HG03457 (cell line): ENCODE results near the gene FBXO36.
A peak's percentile ranks its signal among the peaks of the same experiment; 100 is the strongest.
"Not testable (repeated sequence)": the region's sequence is repeated elsewhere in the genome, so short reads cannot be mapped to it uniquely, and the experiment has no call there.

Experiments
- ATAC-seq: cut with Tn5 transposase; IDR thresholded peaks from one replicate; pipeline ENCODE4 v1.9.1; 2021; ENCODE audit warnings: moderate number of reproducible peaks; ENCODE audit not compliant: unreplicated experiment

Gene FBXO36

DNA sequence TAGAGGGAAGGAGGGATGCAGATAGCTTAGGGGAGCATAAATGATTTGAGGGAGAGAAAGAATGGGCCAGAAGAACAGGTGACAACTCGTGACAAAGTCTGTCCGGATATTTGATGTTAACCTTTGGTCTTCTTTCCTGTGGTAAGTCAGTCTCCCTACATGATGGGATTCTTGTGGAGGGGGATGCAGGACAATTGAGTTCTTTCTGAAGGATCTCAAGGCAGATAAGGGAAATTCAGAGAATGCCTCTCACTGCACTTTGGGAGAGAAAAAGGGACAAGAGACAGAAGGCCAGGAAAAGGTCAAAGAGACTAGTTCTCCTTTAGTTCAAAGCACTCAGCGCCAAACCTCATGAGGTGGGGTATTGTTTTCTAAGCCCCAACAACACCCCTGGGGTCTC lies 34.2 kb downstream of the FBXO36 start:
- ATAC-seq: no peak

DNA sequence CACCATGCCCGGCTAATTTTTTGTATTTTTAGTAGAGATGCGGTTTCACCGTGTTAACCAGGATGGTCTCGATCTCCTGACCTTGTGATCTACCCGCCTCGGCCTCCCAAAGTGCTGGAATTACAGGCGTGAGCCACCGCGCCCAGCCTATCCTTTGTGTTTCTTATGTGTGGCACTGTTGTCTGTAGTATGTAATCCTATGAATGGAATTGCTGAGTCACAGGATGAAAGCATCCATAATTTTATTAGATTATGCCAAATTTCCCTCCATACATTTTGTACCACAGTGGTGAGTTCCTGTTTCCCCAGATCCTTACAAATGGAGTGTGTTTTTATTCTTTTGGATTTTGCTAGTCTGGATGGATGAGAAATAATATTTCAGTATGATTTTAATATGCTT lies 41.3 kb downstream of the FBXO36 start:
- not testable (repeated sequence) for ATAC-seq

DNA sequence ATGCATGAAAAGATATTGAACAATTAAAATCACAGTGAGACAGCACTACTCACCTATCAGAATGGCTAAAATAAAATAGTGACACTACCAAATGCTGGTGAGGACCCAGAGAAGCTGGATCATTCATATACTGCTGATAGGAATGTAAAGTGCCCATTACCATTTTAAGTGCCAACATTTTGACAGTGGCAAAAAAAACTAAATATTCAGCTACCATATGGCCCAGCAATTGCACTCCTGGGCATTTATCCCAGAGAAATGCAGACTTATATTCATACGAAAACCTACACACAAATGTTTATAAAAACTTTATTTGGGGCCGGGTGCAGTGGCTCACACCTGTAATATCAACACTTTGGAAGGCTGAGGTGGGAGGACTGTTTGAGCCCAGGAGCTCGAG lies 47.6 kb downstream of the FBXO36 start:
- no peak for ATAC-seq

DNA sequence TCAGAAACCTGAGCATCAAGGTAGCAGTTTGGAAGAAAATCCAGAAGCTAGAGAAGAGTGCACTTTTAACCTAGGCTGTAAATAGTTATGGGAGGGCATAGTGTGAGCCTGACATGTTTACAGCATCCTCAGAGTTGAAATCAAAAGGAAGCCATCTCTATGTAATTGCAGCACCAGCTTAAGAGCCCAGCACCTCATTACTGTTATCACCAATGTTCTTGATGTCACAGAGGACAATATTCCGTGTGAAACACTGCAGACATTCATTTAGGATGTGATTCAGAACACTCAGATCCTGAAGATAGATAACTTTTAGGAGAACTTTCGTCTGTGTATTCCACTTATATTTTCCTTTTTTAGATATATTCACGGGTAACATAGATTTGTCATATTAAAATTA lies 48.1 kb downstream of the FBXO36 start:
- ATAC-seq: no peak

DNA sequence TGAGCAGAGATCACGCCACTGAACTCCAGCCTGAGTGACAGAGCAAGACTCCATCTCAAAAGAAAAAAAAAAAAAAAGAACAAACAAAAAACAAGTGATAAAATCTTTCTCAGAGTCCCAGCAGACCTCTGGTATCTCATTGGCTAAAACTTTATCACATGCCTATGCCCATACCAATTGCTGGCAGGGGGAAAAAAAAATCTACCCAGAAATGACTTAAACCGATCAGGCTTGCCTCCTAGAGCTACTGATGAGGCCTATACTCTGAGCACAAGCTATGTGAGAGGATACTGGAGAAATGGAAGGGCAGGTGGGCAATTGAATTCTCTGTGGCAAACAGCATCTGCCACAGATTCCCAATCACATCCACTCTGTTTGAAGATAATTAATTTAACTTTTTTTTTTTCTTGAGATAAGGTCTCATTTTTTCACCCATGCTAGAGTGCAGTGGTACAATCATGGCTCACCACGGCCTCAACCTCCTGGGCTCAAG lies 49.0 kb downstream of the FBXO36 start:
- ATAC-seq: no peak

DNA sequence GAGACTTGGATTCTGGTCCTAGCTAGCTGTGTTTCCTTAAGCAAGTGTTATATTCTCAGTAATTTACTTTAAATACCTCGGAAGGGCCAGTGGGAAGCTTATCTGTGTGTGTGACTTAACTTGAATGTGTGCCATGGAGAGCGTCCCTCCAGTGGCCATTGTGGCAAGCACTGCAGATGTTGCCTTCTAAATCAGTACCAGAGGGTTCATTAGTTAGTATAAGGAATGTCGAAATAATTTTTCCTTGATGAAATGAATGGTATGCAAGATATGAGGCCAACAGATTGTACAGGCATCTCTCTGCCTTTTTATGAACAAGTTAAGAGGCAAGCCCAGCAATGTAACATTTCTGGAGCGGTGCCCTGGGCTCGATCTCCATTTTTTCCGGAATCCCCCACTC lies 52.0 kb downstream of the FBXO36 start:
- ATAC-seq: no peak

DNA sequence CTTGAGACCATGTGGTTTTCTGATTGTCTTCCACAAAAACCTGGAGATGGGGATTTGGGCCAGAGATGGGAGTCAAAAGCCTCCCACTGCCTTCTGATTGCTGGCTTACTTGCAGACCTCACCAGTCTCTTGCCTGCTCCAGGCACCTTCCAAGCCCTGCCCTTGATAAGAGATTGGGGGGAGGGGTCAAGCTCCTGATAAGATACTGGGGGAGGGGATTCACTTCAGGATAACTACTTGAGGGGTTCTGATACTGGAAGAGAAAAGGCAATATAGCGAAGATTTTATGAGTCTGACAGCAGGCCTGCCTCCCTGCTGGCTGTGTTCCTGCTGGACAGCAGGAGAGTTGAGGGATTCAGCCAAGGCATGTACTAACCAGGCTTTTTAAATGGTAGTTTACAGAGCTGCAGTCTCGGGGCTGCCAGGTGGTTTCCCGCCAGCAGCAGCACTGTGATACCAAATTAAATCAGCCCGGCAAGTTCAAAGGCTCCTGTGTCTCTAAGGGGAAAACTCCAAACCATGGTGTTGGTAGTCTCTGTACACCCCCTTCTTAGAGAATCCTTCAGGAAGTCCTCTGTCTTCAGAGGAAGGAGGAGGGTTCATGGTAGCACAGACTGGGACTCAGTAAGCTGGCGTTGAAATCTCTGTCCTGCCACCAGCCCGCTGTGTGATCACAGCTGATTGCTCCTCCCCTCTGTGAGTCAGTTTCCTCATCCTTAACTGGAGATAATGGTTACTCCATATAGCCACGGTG lies 58.3 kb downstream of the FBXO36 start:
- ATAC-seq: no peak

DNA sequence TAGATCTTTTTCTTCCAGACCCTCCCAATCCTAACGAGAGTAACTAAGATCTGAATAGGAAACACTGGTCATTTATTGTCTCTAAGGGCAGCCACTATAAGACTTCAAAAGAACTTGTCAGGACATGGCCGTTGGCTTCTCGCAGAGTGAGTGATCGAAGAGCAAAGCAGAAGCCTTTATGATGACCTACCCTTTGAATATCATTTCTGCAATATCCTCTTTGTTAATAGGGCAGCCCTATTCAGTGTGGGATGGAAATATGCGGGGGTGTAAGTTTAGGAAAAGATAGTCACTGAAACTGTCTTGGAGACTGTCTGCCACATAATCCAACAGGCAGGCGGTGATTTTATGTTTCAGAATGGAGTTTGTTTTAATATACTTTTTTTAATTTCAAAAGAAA lies 70.9 kb downstream of the FBXO36 start:
- no peak for ATAC-seq

DNA sequence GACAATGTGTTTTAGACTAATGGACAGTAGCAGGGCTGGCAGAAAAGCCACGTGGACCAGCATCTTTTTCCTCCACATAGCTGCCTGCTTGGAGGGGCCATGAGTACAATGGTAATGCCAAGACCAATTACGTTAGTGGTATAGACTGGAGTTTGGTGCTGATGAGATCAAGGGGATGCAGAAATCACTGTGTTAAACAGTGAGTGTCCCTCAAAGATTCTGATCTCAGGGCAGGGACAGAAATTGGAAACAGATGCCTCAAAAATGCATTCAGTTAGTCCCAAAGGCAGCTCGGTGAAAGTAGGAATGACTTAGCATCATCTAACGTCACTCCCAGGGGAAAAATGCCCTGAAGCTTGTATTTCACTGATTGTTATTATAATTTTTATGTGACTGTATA lies 74.0 kb downstream of the FBXO36 start:
- ATAC-seq: no peak

DNA sequence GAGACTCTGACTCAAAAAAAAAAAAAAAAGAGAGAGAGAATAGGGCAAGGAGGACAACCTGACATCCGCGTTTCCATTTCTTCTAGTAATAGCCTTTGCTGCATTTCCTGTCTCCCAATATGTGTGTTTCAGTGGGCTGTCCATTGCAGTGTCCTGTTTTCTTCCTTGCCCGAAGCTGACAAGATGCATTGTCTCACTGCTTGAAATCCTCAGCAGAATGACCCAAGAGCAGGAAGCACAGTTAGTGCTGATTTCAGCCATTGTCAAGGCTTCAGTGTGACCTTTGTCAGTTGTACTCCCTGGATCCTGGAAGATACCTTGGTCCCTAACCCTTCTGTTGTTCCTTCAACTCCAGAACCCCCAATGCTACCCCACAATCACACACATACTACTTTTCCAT lies 75.3 kb downstream of the FBXO36 start:
- ATAC-seq: no peak

DNA sequence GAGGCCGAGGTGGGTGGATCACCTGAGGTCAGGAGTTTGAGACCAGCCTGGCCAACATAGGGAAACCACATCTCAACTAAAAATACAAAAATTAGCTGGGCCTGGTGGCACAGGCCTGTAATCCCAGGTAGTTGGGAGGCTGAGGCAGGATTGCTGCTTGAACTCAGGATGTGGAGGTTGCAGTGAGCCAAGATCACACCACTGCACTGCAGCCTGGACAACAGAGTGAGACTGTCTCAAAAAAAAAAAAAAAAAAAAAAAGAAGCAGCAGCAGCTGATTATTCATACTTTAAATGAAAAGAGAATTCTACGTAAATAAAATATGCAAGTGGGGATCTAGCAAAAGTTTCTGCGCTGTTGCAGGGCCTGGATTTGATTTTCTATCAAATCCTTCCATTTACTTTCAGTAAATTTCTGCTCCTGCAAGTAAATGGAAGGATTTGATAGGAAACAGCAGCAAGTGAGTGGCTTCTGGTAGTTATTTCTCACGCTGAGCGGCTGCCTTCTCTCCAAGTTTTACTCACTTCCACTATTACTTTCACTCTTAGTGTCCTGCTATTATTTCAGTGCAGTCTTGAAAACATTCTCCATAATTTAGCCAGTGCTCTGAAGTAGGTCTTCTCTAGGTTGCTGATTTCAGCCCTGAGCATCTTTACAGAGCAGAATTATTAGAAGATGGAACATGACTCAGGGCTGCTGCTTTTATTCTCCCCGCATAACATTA lies 78.0 kb downstream of the FBXO36 start:
- peak; percentile 88 for ATAC-seq

DNA sequence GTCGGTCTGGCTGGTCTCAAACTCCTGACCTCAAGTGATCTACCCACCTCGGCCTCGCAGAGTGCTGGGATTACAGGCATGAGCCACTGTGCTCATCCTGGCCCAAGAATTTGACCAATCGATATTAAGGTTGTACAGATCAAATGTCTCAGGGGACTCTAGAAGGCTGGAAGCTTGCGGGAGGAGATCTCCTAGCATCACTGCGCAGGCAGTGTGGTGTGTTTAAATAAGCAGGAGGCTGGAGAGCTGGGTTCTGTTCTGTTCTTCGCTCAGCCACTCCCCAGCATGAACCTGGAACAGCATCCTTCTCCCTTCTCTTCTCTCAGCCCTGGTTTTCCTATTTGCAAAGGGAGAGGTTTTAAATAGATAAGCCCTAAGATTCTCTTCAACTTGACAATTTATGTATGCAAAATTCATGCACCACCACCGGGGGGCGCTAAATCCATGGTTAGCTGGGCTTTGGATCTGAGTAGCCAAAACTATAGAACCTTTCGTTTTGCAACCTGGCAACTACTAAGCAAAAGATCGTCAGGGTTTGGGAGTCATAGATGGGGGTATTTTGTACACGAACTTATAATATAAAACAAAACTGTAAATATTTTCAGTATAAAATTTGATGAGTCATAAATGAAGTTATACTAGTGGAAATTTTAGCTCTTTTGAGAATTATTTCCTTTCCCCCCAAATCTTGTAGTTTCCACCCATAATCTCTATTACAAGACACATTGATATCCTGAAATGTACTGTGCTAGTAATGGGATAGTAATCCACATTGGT lies 85.8 kb downstream of the FBXO36 start:
- ATAC-seq: no peak

DNA sequence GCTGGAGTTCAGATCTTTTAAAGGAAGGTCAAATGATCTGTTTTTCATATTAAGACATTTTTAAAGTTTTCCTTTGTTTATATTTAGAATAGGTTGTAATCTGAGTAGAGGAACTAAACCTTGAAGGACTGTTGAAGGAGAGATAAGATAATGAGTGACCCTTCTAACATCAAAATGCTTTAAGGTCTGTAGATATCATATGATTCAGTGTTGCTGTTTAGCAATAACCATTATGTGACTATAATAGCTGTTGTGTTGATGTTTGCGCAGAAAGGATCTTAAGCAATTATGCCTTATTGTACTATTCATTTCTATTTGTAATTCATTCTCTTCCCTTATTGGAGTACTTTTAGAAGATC lies 86.4 kb downstream of the FBXO36 start:
- ATAC-seq: no peak

DNA sequence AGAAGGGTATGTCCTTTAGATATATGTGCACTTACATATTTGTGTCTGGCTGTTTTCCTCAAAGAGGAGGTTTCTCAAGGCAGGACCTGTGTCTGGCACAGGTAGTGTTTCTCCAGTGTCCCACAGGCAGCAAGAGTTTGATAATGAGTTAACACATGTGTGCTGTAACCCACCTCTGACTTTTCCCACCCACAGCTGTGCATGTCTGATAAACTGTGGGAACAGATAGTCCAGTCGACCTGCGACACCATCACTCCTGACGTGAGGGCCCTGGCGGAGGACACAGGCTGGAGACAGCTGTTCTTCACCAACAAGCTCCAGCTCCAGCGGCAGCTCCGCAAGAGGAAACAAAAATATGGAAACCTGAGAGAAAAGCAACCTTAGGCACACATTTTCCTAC lies 88.2 kb downstream of the FBXO36 start:
- ATAC-seq: no peak

DNA sequence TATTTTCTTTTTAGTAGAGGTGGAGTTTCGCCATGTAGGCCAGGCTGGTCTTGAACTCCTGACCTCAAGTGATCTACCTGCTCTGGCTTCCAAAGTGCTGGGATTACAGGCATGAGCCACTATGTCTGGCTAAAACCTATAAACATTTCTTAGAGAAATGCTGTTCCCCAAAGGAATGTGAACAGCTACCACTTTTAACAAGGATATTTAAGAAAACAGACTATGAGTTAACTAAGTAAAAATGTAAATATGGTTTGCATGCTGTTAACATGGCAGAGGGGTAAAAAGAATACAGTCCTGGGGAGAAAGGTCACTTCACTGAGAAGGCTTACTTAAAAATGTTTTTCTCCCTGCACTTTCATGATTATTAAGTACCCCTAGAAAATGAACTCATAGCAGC lies 89.3 kb downstream of the FBXO36 start:
- no peak for ATAC-seq

DNA sequence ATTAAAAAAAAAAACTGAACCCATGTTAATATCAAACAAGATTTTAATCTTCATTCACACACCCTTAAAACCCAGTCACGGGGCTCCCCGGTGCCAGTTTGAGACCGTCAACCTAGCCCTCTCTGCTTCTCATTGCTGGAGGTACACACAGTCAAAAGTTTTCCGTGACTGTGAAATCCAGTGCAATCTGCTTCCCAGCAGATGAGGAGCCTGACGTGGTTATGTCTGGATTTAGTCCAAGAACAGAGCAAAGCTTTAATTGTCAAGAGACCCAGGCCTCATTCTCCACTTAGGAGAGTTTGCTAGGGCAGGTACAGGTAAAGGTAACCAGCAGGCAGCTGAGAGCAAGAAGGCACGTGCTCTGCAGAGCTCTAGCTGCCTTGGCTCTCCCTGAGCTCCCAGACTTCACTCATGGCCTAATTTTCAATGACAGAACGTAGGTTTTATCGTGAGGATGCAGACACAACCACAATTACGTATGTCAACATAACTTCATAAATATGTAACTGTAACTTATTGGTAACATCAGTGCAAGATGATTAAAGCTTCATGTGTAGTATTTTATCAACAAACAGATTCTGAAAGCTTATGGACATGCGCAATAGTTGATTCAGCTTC lies 90.1 kb downstream of the FBXO36 start:
- no peak for ATAC-seq

DNA sequence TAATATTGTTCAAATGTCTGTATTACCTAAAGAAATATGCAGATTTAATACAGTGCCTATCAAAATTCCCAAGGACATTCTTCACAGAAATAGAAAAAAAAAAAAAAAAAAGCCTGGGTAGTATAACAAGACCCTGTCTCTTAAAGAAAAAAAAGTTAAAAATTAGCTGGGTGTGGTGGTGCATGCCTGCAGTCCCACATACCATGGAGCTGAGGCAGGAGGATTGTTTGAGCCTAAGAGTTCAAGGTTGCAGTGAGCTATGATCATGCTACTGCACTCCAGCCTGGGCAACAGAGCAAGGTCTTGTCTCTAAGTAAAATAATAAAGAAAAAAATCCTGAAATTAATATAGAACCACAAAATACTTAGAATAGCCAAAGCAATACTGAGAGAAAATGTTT lies 94.5 kb downstream of the FBXO36 start:
- ATAC-seq: no peak

DNA sequence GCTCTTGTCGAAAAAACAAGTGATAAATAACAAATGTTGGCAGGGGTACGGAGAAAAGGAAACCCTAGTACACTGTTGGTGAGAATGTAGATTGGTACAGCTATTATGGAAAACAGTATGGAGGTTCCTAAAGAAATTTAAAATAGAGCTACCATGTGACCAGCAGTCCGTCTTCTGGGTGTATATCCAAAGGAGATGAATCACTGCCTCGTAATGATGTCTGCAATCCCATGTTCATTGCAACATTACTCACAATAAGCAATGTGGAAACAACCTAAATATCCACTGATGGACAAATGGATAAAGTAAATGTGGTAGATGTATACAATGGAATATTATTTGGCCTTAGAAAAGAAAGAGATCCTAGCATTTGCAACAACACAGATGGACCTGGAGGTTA lies 95.8 kb downstream of the FBXO36 start:
- no peak for ATAC-seq

DNA sequence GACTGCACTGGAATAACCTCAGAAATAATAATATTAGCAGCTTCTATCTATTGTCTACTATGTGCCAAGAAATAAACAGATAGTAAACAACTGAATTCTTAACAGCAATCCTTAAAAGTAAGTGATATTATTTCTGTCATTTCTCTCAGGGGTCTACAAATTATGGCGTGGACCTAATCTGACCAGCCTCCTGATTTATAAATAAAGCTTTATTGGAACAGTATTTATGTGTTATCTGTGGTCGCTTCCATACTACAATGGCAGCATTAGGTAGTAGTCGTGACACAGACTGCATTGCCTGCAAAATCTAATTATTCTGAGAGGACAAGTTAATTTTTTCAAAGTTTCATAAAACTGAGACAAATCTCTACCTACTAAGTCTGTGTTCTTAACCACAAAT lies 97.4 kb downstream of the FBXO36 start:
- ATAC-seq: no peak

DNA sequence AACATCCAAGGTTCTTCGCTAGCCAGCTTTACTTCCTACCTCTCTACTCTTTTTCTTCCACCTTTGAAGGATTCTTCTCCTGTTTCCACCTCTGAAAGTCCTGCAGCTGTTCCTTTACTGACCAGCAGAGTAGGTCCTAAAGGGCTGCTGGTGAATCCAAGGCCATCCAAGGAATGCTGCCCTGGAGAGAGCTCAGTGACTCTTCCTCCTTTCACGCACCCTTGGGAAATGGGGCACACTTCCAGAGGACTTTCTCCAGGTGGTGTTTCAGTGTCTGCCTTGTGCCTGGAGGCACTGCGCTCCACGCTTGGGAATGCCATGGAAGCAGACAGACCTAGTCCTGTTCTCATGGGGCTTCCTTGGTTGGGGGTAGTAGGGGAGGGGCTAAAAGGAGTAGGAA lies 101.0 kb downstream of the FBXO36 start:
- ATAC-seq: no peak

DNA sequence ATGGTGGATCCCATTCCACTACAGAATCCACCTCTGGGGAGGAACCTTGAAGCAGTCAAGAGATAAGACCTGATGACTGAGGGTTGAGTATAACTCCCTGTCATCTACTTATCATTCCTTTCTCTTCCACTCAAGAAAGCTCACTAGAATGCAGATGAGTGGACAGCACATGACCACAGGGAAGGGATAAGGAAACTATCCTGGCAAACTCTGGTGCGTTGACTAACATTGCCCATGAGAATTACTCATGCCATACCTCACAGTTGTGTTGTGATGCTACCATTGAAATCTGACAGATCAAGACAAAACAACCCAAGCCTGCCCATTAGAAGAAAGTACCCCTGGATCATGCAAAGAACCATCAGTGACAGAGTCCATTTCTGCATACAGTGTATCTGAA lies 119.9 kb downstream of the FBXO36 start:
- ATAC-seq: no peak
